GM20000 (cell line): ENCODE data around the gene SLC25A17.
A peak's percentile ranks its signal among the peaks of the same experiment; 100 is the strongest.
"Not testable (repeated sequence)": the region's sequence is repeated elsewhere in the genome, so short reads cannot be mapped to it uniquely, and the experiment has no call there.

ENCODE experiments used
- DNase-seq: peaks from one replicate; pipeline ENCODE4 v3.0.0; 2012; ENCODE audit warnings: low spot score
- TF ChIP-seq, protein P1 (sequence below): IDR thresholded peaks from 2 replicates; pipeline ENCODE4 v1.5.1; 2012; ENCODE audit warnings: mild to moderate bottlenecking, control low read depth; ENCODE audit errors: extremely low read depth, missing control alignments

SLC25A17 gene

GRCh38 chr22:40829131-40829530 lies 10.0 kb upstream of the SLC25A17 start:
- DNase-seq: no peak
- TF ChIP-seq, protein P1, sequence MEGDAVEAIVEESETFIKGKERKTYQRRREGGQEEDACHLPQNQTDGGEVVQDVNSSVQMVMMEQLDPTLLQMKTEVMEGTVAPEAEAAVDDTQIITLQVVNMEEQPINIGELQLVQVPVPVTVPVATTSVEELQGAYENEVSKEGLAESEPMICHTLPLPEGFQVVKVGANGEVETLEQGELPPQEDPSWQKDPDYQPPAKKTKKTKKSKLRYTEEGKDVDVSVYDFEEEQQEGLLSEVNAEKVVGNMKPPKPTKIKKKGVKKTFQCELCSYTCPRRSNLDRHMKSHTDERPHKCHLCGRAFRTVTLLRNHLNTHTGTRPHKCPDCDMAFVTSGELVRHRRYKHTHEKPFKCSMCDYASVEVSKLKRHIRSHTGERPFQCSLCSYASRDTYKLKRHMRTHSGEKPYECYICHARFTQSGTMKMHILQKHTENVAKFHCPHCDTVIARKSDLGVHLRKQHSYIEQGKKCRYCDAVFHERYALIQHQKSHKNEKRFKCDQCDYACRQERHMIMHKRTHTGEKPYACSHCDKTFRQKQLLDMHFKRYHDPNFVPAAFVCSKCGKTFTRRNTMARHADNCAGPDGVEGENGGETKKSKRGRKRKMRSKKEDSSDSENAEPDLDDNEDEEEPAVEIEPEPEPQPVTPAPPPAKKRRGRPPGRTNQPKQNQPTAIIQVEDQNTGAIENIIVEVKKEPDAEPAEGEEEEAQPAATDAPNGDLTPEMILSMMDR: no peak

- no peak for DNase-seq
- TF ChIP-seq, protein P1: no peak
These were observed 8.0 kb upstream of the SLC25A17 start for GRCh38 chr22:40826984-40827741.

DNA sequence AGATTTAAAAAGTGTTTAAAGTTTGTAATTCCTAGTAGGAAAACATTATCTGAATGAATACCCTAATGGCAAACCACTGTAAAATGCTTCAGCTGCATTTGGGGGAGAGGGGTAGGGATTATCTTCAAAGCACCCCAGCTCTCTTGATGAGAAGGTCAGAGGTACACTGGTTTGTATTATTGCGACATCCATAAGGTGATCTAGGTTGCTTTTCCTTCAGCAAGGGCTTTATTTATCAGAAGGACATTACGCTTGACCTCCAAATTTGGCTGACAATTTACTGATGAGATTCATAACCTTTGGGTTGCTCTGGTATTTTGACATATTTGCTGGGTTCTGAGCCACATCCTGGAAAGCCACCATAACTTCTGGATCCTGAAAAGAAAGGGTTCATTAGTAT lies 7.1 kb upstream of the SLC25A17 start:
- not testable (repeated sequence) for DNase-seq

DNA sequence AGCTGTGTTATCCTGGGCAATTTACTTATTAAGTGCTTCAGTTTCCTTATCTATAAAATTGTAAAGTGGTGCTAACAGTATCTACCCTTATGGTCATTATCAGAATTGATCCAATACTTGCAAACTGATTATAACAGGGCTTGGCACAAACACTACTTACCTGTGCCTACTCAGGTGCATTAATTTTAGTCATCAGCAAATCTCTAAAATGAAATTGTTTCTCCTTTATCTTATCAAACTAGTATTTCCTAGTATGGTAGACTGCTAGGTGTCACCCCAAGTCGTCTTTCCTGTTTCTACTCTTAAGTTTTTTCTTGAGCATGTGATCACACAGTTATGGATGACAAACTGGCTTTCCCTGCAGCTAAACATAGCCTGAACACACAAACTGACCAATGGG lies 4.3 kb upstream of the SLC25A17 start:
- TF ChIP-seq, protein P1: no peak
- DNase-seq: no peak

DNA sequence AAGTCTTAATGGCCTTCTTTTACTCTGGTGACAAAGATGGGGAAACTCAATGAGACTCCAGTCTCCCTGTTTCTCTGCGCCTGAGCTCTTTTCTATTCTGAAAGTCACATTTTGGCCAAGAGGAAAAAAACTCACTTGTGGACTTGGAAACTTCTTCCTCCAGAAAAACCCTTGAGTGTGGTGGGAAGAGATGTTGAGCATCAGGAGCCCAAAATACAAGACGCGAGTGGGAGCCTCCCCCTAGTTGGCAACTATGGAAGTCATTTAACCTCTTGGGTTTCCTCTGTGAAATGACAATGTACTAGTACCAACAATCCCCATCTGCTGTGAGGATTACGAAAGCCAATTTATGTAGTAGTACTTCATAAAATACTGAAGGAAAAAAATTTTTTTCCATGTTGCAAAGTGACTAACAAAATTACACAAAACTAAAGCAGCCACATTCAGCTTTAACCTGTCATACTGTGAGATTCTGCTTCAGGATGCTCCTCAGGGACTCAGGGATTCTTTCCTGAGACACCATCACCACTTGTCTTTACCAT lies 524 bp upstream of the SLC25A17 start:
- TF ChIP-seq, protein P1: no peak
- peak; percentile 15 for DNase-seq

DNA sequence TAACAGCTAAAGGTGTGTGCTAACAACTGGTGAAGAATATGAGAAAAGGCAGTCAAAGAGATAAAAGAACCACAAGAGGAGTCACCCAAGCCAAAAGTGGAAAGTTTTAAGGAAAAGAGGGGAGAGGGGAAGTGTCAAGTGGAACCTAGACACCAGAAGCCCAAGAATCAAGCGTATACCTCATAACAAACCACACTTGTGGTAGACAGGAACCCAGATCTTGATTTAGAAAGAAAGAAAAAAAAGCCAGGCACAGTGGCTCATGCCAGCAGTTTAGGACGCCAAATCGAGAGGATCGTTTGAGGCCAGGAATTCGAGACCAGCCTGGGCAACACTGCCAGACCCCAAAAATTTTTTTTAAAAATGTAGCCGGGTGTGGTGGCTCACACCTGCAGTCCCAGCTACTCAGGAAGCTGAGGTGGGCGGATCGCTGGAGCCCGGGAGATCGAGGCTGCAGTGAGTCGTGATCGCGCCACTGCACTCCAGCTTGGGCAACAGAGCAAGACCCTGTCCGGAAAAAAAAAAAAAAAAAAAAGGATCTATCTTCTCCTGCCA lies 877 bp downstream of the SLC25A17 start:
- TF ChIP-seq, protein P1: no peak
- DNase-seq: no peak

DNA sequence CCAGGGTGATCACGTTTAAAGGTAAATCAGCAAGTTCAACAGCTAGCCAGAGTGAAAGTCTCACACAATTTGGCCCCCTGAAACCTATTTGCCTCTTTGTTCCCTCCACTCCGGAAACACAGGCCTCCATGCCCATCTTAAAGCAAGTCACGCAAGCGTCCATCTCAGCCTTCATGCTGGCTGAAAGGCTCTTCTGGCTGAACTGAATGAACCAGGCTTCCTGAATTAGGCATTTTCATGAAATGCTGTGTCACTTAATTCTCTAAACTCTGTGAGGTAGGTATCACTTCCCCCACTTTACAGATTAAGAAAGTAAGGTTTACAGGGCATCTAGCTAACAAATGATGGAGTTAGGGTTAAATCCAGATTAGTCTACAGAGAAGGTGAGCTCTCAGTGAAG lies 1.4 kb downstream of the SLC25A17 start:
- TF ChIP-seq, protein P1: no peak

More for the DNA sequence above, 1.4 kb downstream of the SLC25A17 start:
- DNase-seq: peak; percentile 35
